Panc1 (cell line): ENCODE results near the gene PFDN4. TPM values are rescaled to one million over a fixed set of nuclear protein-coding genes. Genes with fewer than 3 reads are reported as not detected.

Experiments
- ATAC-seq: fragments of 200-7000 bp; cut with Tn5 transposase; 2 replicates; pipeline ENCODE4 v1.9.1; 2020; ENCODE audit warnings: mild to moderate bottlenecking, moderate library complexity
- BruUV-seq: library from RNA; stranded (reverse); fragments of 400-500 nt; replicated peaks from 2 replicates; lab custom pipeline; 2021; lab: Mats Ljungman, UMichigan
- CTCF ChIA-PET: fragments of 300-600 bp; sonication (Branson Sonifier 250); formaldehyde crosslinking; loops from one replicate; lab custom pipeline; 2022; ENCODE audit warnings: antibody characterized with exemption; lab: Charles Lee
- POLR2A ChIA-PET: fragments of 300-600 bp; sonication (Branson Sonifier 250); formaldehyde crosslinking; loops from one replicate; lab custom pipeline; 2022; ENCODE audit warnings: antibody characterized with exemption; lab: Charles Lee
- DNase-seq: peaks from one replicate; pipeline ENCODE4 v3.0.0-alpha.2; 2010; ENCODE audit warnings: low read depth, low spot score
- H3K27ac ChIP-seq: 2 replicates; pipeline ENCODE4 v1.5.1; 2011; ENCODE audit warnings: mild to moderate bottlenecking, low read length, inconsistent platforms
- H3K27me3 ChIP-seq: fragments of 200-500 bp; sonication (Bioruptor generic); 2 replicates; pipeline ENCODE4 v1.6.0; 2014; ENCODE audit warnings: low read length, inconsistent platforms; ENCODE audit not compliant: control insufficient read depth, insufficient read depth
- H3K36me3 ChIP-seq: fragments of 200-500 bp; sonication (Bioruptor generic); 2 replicates; pipeline ENCODE4 v1.5.1; 2014; ENCODE audit warnings: inconsistent platforms, mild to moderate bottlenecking, low read length, moderate library complexity; ENCODE audit not compliant: control insufficient read depth, insufficient read depth
- H3K4me1 ChIP-seq: 2 replicates; pipeline ENCODE4 v1.5.1; 2011; ENCODE audit warnings: inconsistent platforms, mild to moderate bottlenecking, low read length, moderate library complexity; ENCODE audit not compliant: control insufficient read depth, insufficient read depth
- H3K4me3 ChIP-seq, 2 experiments: 2 replicates each; pipeline ENCODE4 v1.5.1; 2011 to 2012; ENCODE audit warnings: low read depth in 2 of 2, low read length in 2 of 2, mild to moderate bottlenecking in 2 of 2, inconsistent platforms in 1 of 2, moderate library complexity in 1 of 2
- H3K9me3 ChIP-seq: fragments of 200-500 bp; sonication (Bioruptor generic); 2 replicates; pipeline ENCODE4 v1.5.1; 2014; ENCODE audit warnings: low read depth, mild to moderate bottlenecking, inconsistent platforms, low read length, moderate library complexity; ENCODE audit not compliant: control insufficient read depth, insufficient read depth
- CTCF ChIP-seq: fragments of 450-650 bp; IDR thresholded peaks from 2 replicates; pipeline ENCODE4 v1.5.1; 2017; ENCODE audit warnings: mild to moderate bottlenecking
- POLR2AphosphoS5 ChIP-seq: IDR thresholded peaks from 2 replicates; pipeline ENCODE4 v1.6.1; 2012; ENCODE audit warnings: mild to moderate bottlenecking, low read depth, low read length, moderate library complexity
- SIN3A ChIP-seq: IDR thresholded peaks from 2 replicates; pipeline ENCODE4 v1.6.1; 2012; ENCODE audit warnings: low read depth, mild to moderate bottlenecking, low read length, moderate library complexity, borderline replicate concordance; ENCODE audit not compliant: insufficient read depth
- TCF7L2 ChIP-seq: IDR thresholded peaks from 2 replicates; pipeline ENCODE4 v1.6.1; 2011; ENCODE audit warnings: mild to moderate bottlenecking, low read depth, low read length, inconsistent platforms
- in situ Hi-C: cut with HindIII; loops from 2 replicates; pipeline ENCODE4 v1.10.0; 2016; ENCODE audit warnings: low sequenced_read_pairs, low pct_unique_long_range_greater_than_20kb
- intact Hi-C: fragments of 100-400 bp; cut with micrococcal nuclease; formaldehyde crosslinking; loops from one replicate; pipeline ENCODE4 v1.10.0; 2022; ENCODE audit not compliant: unreplicated experiment
- total RNA-seq: library from RNA; stranded (reverse); gene quantifications from one replicate; pipeline ENCODE4 v1.2.1, GENCODE V29; 2021; ENCODE audit not compliant: unreplicated experiment
- TF ChIP-seq, protein P1 (sequence below), 2 experiments: IDR thresholded peaks; 2 replicates each; pipeline ENCODE4 v1.6.1; 2011 to 2012; ENCODE audit warnings: low read depth in 2 of 2, control low read depth in 1 of 2, low read length in 1 of 2, mild to moderate bottlenecking in 1 of 2, moderate library complexity in 1 of 2; ENCODE audit not compliant: insufficient read depth in 1 of 2

Gene PFDN4
- total RNA-seq, 1 experiment from 2014 or later = 48.2 TPM

GRCh38 chr20:54162378-54163009 is 45.4 kb upstream of the PFDN4 start:
- BruUV-seq = no TSS peak
- Histone ChIP-seq H3K4me3 (no peak overlapping the region), H3K27ac (no peak overlapping the region), H3K4me1 (no peaks in the 10 kb centered on the region), H3K9me3 (no peaks in the 10 kb centered on the region), H3K36me3 (no peaks in the 10 kb centered on the region), H3K27me3 (no peaks in the 10 kb centered on the region)
- TF ChIP-seq POLR2AphosphoS5 (no peak), SIN3A (no peak), TCF7L2 (no peak)
- TF ChIP-seq, protein P1, sequence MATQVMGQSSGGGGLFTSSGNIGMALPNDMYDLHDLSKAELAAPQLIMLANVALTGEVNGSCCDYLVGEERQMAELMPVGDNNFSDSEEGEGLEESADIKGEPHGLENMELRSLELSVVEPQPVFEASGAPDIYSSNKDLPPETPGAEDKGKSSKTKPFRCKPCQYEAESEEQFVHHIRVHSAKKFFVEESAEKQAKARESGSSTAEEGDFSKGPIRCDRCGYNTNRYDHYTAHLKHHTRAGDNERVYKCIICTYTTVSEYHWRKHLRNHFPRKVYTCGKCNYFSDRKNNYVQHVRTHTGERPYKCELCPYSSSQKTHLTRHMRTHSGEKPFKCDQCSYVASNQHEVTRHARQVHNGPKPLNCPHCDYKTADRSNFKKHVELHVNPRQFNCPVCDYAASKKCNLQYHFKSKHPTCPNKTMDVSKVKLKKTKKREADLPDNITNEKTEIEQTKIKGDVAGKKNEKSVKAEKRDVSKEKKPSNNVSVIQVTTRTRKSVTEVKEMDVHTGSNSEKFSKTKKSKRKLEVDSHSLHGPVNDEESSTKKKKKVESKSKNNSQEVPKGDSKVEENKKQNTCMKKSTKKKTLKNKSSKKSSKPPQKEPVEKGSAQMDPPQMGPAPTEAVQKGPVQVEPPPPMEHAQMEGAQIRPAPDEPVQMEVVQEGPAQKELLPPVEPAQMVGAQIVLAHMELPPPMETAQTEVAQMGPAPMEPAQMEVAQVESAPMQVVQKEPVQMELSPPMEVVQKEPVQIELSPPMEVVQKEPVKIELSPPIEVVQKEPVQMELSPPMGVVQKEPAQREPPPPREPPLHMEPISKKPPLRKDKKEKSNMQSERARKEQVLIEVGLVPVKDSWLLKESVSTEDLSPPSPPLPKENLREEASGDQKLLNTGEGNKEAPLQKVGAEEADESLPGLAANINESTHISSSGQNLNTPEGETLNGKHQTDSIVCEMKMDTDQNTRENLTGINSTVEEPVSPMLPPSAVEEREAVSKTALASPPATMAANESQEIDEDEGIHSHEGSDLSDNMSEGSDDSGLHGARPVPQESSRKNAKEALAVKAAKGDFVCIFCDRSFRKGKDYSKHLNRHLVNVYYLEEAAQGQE (IDR thresholded peaks at IDR 0.05; ENCODE audit: insufficient read depth in 1 of 2, low read depth in 2 of 2, low read length in 1 of 2) = no peak
- intact Hi-C loops = no loop called here
- ATAC-seq (no peak), DNase-seq (no peak)
- ChIA-PET CTCF (interaction anchor here (0.6 kb wide), 1 partner anchor 17 kb away, joined by 6 read pairs; no protein-coding TSS in a partner anchor), POLR2A (no interaction called here)
- in situ Hi-C loops = no loop called here

DNA sequence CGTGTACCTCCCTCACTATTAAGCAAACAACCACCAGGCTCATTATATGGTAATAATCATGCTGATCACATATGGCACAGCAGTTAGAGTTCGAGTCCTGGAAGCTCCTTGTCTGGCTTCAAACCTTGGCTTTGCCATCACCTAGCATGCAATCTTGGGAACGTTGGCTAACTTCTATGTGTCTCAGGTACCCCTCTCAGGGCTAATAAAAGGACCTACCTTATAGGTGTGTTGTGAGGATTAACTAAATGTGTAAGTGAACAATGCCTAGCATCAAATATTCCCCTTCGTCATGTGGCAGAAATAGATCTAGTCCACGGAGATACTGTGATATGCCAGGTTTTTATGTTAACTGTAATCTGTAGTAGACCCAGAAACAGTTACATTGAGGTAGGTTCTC is 44.5 kb upstream of the PFDN4 start:
- BruUV-seq = no TSS peak
- no peaks in the 10 kb centered on the region for H3K36me3 ChIP-seq
- ChIA-PET POLR2A (no interaction called here), CTCF (interaction anchor here (0.6 kb wide), 1 partner anchor 18 kb away, joined by 3 read pairs; no protein-coding TSS in a partner anchor)
- no peak for ATAC-seq
- no peaks in the 10 kb centered on the region for H3K9me3 ChIP-seq
- no peak overlapping the region for H3K4me3 ChIP-seq
- no peaks in the 10 kb centered on the region for H3K27me3 ChIP-seq
- no peak for TF ChIP-seq POLR2AphosphoS5
- TF ChIP-seq SIN3A = no peak
- intact Hi-C loops = no loop called here
- H3K4me1 ChIP-seq = no peaks in the 10 kb centered on the region
- no peak overlapping the region for H3K27ac ChIP-seq
- in situ Hi-C loops = no loop called here
- no peak for DNase-seq

GRCh38 chr20:54165014-54165413 is 42.9 kb upstream of the PFDN4 start:
- peaks cover 7% of the 10 kb centered on the region; the same call in 1 of the 2 replicates for H3K4me1 ChIP-seq
- H3K27me3 ChIP-seq = peaks cover 3% of the 10 kb centered on the region
- ChIA-PET POLR2A (interaction anchor here (0.7 kb wide), 1 partner anchor 378 kb away, joined by 7 read pairs; no protein-coding TSS in a partner anchor), CTCF (no interaction called here)
- DNase-seq (no peak), ATAC-seq (no peak)
- TF ChIP-seq CTCF (no peak), TCF7L2 (no peak), SIN3A (no peak), POLR2AphosphoS5 (no peak)
- TF ChIP-seq, protein P1 (IDR thresholded peaks at IDR 0.05; ENCODE audit: insufficient read depth in 1 of 2, low read depth in 2 of 2, low read length in 1 of 2) = no peak
- no TSS peak for BruUV-seq
- intact Hi-C loops = no loop called here
- no peak overlapping the region for H3K27ac ChIP-seq
- in situ Hi-C loops = no loop called here
- no peaks in the 10 kb centered on the region for H3K9me3 ChIP-seq
- no peak overlapping the region for H3K4me3 ChIP-seq
- H3K36me3 ChIP-seq = no peaks in the 10 kb centered on the region
